Activated T-cell treated with anti-CD3 and anti-CD28 coated beads for 4 hours (primary cell): ENCODE data around the gene TMEM247.

Experiments used
- DNase-seq: peaks from one replicate; pipeline ENCODE4 v3.0.0-alpha.2; 2020

The TMEM247 gene

GRCh38 chr2:46479265-46479664 lies at the start of gene TMEM247:
TMEM247 (plus strand) TSS chr2:46479565.
- no peak for DNase-seq

- DNase-seq = no peak
Observed at GRCh38 chr2:46430413-46430812, 49.0 kb upstream of the TMEM247 start.

GRCh38 chr2:46430992-46431391 lies 48.4 kb upstream of the TMEM247 start:
- no peak for DNase-seq

- no peak for DNase-seq
Observed at GRCh38 chr2:46431481-46432235, 47.7 kb upstream of the TMEM247 start.

- DNase-seq = no peak
Observed at GRCh38 chr2:46434851-46435273, 44.5 kb upstream of the TMEM247 start.

GRCh38 chr2:46435353-46435752 lies 44.0 kb upstream of the TMEM247 start:
- DNase-seq = no peak

GRCh38 chr2:46435796-46436360 lies 43.5 kb upstream of the TMEM247 start:
- DNase-seq = no peak

GRCh38 chr2:46436800-46437199 lies 42.6 kb upstream of the TMEM247 start:
- no peak for DNase-seq

- no peak for DNase-seq
Observed at GRCh38 chr2:46438102-46438501, 41.3 kb upstream of the TMEM247 start.

GRCh38 chr2:46438794-46439193 lies 40.6 kb upstream of the TMEM247 start:
- no peak for DNase-seq

GRCh38 chr2:46439582-46439981 lies 39.8 kb upstream of the TMEM247 start:
- no peak for DNase-seq

- no peak for DNase-seq
Observed at GRCh38 chr2:46441838-46442712, 37.3 kb upstream of the TMEM247 start.

GRCh38 chr2:46444732-46445131 lies 34.6 kb upstream of the TMEM247 start:
- no peak for DNase-seq

GRCh38 chr2:46445556-46445955 lies 33.8 kb upstream of the TMEM247 start:
- no peak for DNase-seq

GRCh38 chr2:46446871-46447568 lies 32.3 kb upstream of the TMEM247 start:
- no peak for DNase-seq

- no peak for DNase-seq
Observed at GRCh38 chr2:46447649-46448048, 31.7 kb upstream of the TMEM247 start.

GRCh38 chr2:46448111-46448510 lies 31.3 kb upstream of the TMEM247 start:
- DNase-seq = no peak

- no peak for DNase-seq
Observed at GRCh38 chr2:46448641-46449040, 30.7 kb upstream of the TMEM247 start.

GRCh38 chr2:46449700-46450099 lies 29.7 kb upstream of the TMEM247 start:
- no peak for DNase-seq

GRCh38 chr2:46451131-46451711 lies 28.1 kb upstream of the TMEM247 start:
- DNase-seq = no peak

GRCh38 chr2:46456789-46457188 lies 22.6 kb upstream of the TMEM247 start:
- DNase-seq = no peak

GRCh38 chr2:46458763-46459500 lies 20.4 kb upstream of the TMEM247 start:
- DNase-seq = no peak
